GM06990 (cell line): Measurements from ENCODE around the gene VDR.

Experiments used
- DNase-seq: peaks from one replicate; pipeline ENCODE4 v3.0.0-alpha.2; 2011; ENCODE audit not compliant: insufficient read length; ENCODE audit errors: extremely low read depth
- H3K27me3 ChIP-seq: replicated peaks from 2 replicates; pipeline ENCODE4 v1.6.0; 2011; ENCODE audit warnings: low read length; ENCODE audit not compliant: control insufficient read depth, insufficient read depth
- H3K36me3 ChIP-seq: 2 replicates; pipeline ENCODE4 v1.5.1; 2011; ENCODE audit warnings: low read length; ENCODE audit not compliant: control insufficient read depth, insufficient read depth
- H3K4me3 ChIP-seq: replicated peaks from 2 replicates; pipeline ENCODE4 v1.5.1; 2011; ENCODE audit warnings: low read depth, mild to moderate bottlenecking, control low read depth, low read length
- CTCF ChIP-seq: IDR thresholded peaks from 2 replicates; pipeline ENCODE4 v1.5.1; 2011; ENCODE audit warnings: low read length, control low read depth, mild to moderate bottlenecking, inconsistent platforms; ENCODE audit not compliant: insufficient read depth, poor library complexity, severe bottlenecking

VDR gene

GRCh38 chr12:47888153-47888819, 16.5 kb downstream of the VDR start:
- Histone ChIP-seq H3K4me3 (no peak overlapping the region), H3K36me3 (no peaks in the 10 kb centered on the region), H3K27me3 (no peaks in the 10 kb centered on the region)
- TF ChIP-seq CTCF: no peak
- DNase-seq: no peak

GRCh38 chr12:47887529-47887928, 17.3 kb downstream of the VDR start:
- no peak for TF ChIP-seq CTCF

GRCh38 chr12:47886510-47887240, 18.1 kb downstream of the VDR start:
- H3K4me3 ChIP-seq: no peak overlapping the region
- TF ChIP-seq CTCF: no peak
- no peaks in the 10 kb centered on the region for H3K27me3 ChIP-seq
- no peaks in the 10 kb centered on the region for H3K36me3 ChIP-seq
- no peak for DNase-seq

More at GRCh38 chr12:47887529-47887928, 17.3 kb downstream of the VDR start:
- no peaks in the 10 kb centered on the region for H3K36me3 ChIP-seq
- DNase-seq: no peak
- no peaks in the 10 kb centered on the region for H3K27me3 ChIP-seq
- H3K4me3 ChIP-seq: no peak overlapping the region

GRCh38 chr12:47885566-47885965, 19.2 kb downstream of the VDR start:
- Histone ChIP-seq H3K27me3 (no peaks in the 10 kb centered on the region), H3K4me3 (no peak overlapping the region), H3K36me3 (no peaks in the 10 kb centered on the region)
- TF ChIP-seq CTCF: no peak
- DNase-seq: no peak

- Histone ChIP-seq H3K27me3 (no peaks in the 10 kb centered on the region), H3K36me3 (no peaks in the 10 kb centered on the region), H3K4me3 (no peak overlapping the region)
- peak; percentile 53 for DNase-seq
- no peak for TF ChIP-seq CTCF
Observed at GRCh38 chr12:47885012-47885501, 19.7 kb downstream of the VDR start.
